ENCODE data around the gene CRTC1.

Gene CRTC1, protein sequence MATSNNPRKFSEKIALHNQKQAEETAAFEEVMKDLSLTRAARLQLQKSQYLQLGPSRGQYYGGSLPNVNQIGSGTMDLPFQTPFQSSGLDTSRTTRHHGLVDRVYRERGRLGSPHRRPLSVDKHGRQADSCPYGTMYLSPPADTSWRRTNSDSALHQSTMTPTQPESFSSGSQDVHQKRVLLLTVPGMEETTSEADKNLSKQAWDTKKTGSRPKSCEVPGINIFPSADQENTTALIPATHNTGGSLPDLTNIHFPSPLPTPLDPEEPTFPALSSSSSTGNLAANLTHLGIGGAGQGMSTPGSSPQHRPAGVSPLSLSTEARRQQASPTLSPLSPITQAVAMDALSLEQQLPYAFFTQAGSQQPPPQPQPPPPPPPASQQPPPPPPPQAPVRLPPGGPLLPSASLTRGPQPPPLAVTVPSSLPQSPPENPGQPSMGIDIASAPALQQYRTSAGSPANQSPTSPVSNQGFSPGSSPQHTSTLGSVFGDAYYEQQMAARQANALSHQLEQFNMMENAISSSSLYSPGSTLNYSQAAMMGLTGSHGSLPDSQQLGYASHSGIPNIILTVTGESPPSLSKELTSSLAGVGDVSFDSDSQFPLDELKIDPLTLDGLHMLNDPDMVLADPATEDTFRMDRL

DNA sequence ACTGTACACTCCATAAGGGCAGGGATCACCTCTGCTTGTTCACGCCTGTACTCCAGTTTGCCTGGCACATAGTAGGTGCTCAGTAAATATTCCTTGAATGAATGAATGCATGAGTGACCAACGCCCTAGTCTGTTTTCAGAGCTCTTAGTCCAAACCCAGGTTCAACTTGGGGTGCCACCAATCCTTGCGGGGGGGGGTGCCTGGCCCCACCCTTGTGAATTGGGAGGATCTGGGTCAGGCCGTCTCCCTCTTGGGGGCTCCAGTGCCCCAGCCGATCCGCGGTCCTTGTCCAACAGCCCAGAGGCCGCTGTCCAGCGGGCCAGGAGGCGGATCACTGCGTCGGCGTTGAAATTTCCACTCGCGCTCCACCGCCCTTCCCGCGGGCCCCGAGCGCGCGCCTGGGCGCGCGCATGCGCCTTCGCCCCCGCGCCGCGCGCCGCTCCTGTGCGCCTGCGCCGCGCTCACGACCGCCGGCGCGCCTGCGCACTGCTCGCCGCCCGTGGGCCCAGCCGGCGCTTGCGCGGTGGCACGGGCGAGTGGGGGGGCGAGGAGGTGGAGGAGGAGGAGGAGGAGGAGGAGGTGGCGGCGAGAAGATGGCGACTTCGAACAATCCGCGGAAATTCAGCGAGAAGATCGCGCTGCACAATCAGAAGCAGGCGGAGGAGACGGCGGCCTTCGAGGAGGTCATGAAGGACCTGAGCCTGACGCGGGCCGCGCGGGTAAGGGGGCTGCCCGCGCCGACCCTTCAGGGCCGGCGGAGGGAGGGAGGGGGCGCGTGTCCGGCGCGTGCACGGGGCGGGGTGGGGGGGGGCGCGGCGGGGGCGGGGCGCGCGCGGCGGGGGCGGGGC, at the start of gene CRTC1:
Gene CRTC1 (plus strand): TSS at position 572 of the 849 bp plus-strand sequence. CDS start 23 bp downstream, at position 595.
- H3K4me3 ChIP-seq (ENCODE audit: low read length in 2 of 2), result peak within 1 kb of the TSS; percentile 81 to 85
- peak within 1 kb of the TSS; percentile 75 for H3K9ac ChIP-seq (ENCODE audit: low read length in 2 of 2)

DNA sequence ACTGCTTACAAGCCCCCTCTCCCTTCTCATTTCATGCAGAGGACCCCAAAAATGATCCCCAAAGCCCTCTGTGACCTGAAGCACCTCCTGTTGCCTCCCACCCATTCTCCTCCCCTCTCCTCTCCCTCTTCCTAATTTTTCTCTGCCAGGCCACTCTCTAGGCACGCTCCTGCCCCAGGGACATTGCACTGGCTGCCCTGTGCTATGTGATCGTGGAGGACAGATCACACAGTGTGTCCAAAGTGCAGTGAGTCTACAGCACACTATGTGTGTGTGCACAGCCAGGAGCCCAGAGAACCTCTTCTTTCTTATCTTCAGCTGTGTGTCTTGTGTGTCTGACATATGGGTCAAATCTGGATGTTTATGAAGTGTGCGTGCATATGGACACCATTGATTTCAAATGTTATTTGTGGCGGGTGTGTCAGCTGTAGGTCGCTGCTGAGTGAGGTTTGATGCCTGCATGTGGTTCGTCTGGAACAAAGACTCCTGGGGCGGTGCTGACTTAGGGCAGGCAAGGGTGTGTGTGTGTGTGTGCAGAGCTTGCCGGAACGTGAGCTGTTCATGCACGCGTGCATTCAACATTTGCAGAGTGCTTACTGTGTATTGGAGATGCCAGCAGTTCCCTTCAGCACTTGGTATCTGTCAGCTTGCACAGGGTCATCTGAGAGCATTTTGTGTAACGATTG, 48.7 kb upstream of the CRTC1 start:
- peaks cover 18% of the 10 kb centered on the region for H3K4me1 ChIP-seq (ENCODE audit: control insufficient read depth, insufficient read depth, low read length)
- H3K4me3 ChIP-seq (ENCODE audit: low read length in 2 of 2), result no peak overlapping the region
- no peaks in the 10 kb centered on the region for H3K36me3 ChIP-seq (ENCODE audit: control insufficient read depth in 2 of 2, insufficient read depth in 2 of 2, low read length in 2 of 2)
- no peaks in the 10 kb centered on the region for H3K9me3 ChIP-seq (ENCODE audit: control insufficient read depth in 2 of 2, low read length in 2 of 2)
- no peaks in the 10 kb centered on the region for H3K27me3 ChIP-seq (ENCODE audit: control insufficient read depth in 1 of 2, insufficient read depth in 2 of 2, low read length in 2 of 2)
- H3K9ac ChIP-seq (ENCODE audit: low read length in 2 of 2), result no peak overlapping the region
- H3K27ac ChIP-seq (ENCODE audit: low read length), result no peak overlapping the region

More for the DNA sequence above, at the start of gene CRTC1:
- H3K27ac ChIP-seq (ENCODE audit: low read length), result peak within 1 kb of the TSS; percentile 73
- H3K4me1 ChIP-seq (ENCODE audit: control insufficient read depth, insufficient read depth, low read length), result peaks cover 19% of the 10 kb centered on the region
- H3K9me3 ChIP-seq (ENCODE audit: control insufficient read depth in 2 of 2, low read length in 2 of 2), result no peaks in the 10 kb centered on the region
- H3K27me3 ChIP-seq (ENCODE audit: control insufficient read depth in 1 of 2, insufficient read depth in 2 of 2, low read length in 2 of 2), result no peaks in the 10 kb centered on the region
- no peaks in the 10 kb centered on the region for H3K36me3 ChIP-seq (ENCODE audit: control insufficient read depth in 2 of 2, insufficient read depth in 2 of 2, low read length in 2 of 2)

DNA sequence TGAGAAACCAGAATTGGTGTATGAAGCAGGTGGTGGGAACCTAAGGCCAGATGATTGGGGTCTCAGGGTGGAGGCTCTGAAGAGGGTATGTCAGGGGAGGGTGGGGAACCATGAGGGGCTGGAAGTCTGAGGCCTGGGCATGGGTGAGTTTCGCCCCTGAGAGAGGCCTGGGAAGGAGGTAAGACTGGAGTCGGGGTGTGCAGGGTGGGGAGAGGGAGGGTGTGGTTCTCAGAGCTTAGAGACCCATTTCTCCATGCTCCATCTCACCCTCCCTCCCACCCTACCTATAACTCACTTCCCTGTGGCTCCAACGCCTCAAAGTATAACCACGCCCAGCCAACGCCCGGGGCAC, 47.7 kb upstream of the CRTC1 start:
- peaks cover 21% of the 10 kb centered on the region for H3K4me1 ChIP-seq (ENCODE audit: control insufficient read depth, insufficient read depth, low read length)
- H3K9ac ChIP-seq (ENCODE audit: low read length in 2 of 2), result no peak overlapping the region
- H3K36me3 ChIP-seq (ENCODE audit: control insufficient read depth in 2 of 2, insufficient read depth in 2 of 2, low read length in 2 of 2), result no peaks in the 10 kb centered on the region
- no peak overlapping the region for H3K27ac ChIP-seq (ENCODE audit: low read length)
- H3K4me3 ChIP-seq (ENCODE audit: low read length in 2 of 2), result no peak overlapping the region
- H3K9me3 ChIP-seq (ENCODE audit: control insufficient read depth in 2 of 2, low read length in 2 of 2), result no peaks in the 10 kb centered on the region
- no peaks in the 10 kb centered on the region for H3K27me3 ChIP-seq (ENCODE audit: control insufficient read depth in 1 of 2, insufficient read depth in 2 of 2, low read length in 2 of 2)

DNA sequence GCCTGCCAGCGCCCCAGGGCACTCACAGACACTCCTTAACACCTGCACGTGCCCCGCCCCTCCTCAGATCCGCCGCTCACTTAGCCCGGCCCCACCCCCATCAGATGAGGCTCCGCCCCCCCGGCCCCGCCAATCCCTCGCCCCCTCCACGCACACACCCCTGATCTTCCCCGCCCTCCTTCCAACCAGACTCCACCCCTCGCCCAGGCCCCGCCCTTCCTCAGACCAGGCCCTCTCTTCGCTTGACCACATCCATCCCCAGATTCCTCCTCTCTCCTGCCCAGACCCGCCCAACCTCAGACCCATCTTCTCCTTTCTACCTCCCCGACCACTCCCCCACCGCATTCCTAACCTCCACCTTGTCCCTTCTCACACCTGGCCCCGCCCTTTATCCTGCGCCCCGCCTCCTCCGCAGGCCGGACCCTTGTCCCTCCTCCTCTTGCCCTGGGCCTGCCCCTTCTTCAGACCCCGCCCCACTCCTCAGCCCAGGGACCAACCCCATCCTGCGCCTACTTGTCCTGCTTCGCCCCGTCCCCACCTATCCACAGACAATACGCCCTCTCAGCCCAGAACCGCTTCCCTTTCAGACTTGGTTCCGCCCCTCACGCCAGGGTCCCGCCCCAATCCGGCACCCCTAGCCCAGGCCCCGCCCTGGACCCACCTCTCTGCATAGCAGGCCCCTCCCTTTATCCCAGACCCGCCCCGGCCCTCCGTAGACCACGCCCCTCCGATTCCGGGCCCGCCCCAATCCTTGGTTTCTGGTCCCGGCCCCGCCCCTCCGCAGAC, 47.1 kb upstream of the CRTC1 start:
- Histone ChIP-seq H3K27ac (ENCODE audit: low read length) (no peak overlapping the region), H3K36me3 (ENCODE audit: control insufficient read depth in 2 of 2, insufficient read depth in 2 of 2, low read length in 2 of 2) (no peaks in the 10 kb centered on the region), H3K9me3 (ENCODE audit: control insufficient read depth in 2 of 2, low read length in 2 of 2) (no peaks in the 10 kb centered on the region), H3K9ac (ENCODE audit: low read length in 2 of 2) (peak overlapping the region in 1 of 2 donors; percentile 42), H3K4me3 (ENCODE audit: low read length in 2 of 2) (peak overlapping the region; percentile 63 to 88), H3K27me3 (ENCODE audit: control insufficient read depth in 1 of 2, insufficient read depth in 2 of 2, low read length in 2 of 2) (no peaks in the 10 kb centered on the region), H3K4me1 (ENCODE audit: control insufficient read depth, insufficient read depth, low read length) (peaks cover 21% of the 10 kb centered on the region)

- peak within 1 kb of the TSS; percentile 85 to 88 for H3K9ac ChIP-seq (ENCODE audit: low read length in 2 of 2)
- peak within 1 kb of the TSS; percentile 69 for H3K27ac ChIP-seq (ENCODE audit: low read length)
Observed at GRCh38 chr19:18636969-18637629, 46.4 kb upstream of the CRTC1 start, which contains the start of gene KLHL26. TSS of gene KLHL26 (plus strand) at chr19:18637028. CDS start at chr19:18637055, 27 bp downstream.

DNA sequence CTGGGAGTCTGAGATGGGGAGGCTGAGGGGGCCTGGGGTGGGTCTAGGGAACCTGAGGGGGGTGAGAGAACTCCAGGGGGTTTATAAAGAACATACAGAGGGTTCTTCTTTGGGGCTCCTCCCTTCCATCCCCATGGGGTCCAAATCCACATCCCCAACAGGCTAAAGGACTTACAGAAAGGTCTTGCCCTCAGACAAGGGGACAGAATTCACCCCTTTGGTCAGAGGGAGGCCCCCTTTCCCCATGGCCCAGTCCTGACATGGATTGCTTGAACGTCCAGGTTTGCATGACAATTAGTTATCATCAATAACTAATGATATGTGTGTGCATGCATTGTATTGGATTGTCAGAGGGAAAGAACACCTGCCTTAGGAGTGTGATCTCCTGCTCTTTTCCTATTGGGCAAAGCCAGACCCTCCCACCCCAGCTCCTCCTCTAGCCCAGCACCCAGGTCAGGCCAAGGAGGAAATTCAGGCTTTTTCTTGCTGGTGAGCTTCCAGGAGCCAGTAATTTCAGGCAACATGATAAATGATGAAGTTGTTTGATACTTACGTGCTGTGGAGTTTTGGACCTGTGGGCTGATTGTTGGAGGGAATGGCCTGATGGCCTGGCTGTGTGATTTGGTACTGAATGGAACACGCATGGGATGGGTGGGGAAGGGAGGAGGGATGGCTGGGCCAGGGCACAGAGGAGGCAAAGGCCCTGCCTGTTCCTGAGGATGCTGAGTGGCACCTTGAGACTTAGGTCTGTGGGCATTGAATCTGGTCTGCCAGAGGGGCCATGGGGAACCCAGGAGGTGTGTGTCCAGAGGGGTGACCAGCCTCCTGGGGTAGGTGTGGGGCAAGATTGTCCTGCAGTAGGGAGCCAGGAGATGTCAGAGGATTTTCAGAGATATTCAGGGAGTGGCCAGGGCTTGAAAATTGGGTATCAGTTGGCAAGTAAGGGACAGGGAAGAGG, 45.5 kb upstream of the CRTC1 start:
- no peaks in the 10 kb centered on the region for H3K9me3 ChIP-seq (ENCODE audit: control insufficient read depth in 2 of 2, low read length in 2 of 2)
- no peaks in the 10 kb centered on the region for H3K27me3 ChIP-seq (ENCODE audit: control insufficient read depth in 1 of 2, insufficient read depth in 2 of 2, low read length in 2 of 2)
- H3K9ac ChIP-seq (ENCODE audit: low read length in 2 of 2), result peak overlapping the region; percentile 51 to 88
- H3K4me1 ChIP-seq (ENCODE audit: control insufficient read depth, insufficient read depth, low read length), result peaks cover 21% of the 10 kb centered on the region
- H3K27ac ChIP-seq (ENCODE audit: low read length), result peak overlapping the region; percentile 69
- peak overlapping the region; percentile 80 to 88 for H3K4me3 ChIP-seq (ENCODE audit: low read length in 2 of 2)
- no peaks in the 10 kb centered on the region for H3K36me3 ChIP-seq (ENCODE audit: control insufficient read depth in 2 of 2, insufficient read depth in 2 of 2, low read length in 2 of 2)

More at GRCh38 chr19:18636969-18637629, 46.4 kb upstream of the CRTC1 start, which contains the start of gene KLHL26:
- H3K27me3 ChIP-seq (ENCODE audit: control insufficient read depth in 1 of 2, insufficient read depth in 2 of 2, low read length in 2 of 2), result no peaks in the 10 kb centered on the region
- H3K36me3 ChIP-seq (ENCODE audit: control insufficient read depth in 2 of 2, insufficient read depth in 2 of 2, low read length in 2 of 2), result no peaks in the 10 kb centered on the region
- peaks cover 21% of the 10 kb centered on the region for H3K4me1 ChIP-seq (ENCODE audit: control insufficient read depth, insufficient read depth, low read length)
- H3K9me3 ChIP-seq (ENCODE audit: control insufficient read depth in 2 of 2, low read length in 2 of 2), result no peaks in the 10 kb centered on the region
- peak within 1 kb of the TSS; percentile 80 to 88 for H3K4me3 ChIP-seq (ENCODE audit: low read length in 2 of 2)

DNA sequence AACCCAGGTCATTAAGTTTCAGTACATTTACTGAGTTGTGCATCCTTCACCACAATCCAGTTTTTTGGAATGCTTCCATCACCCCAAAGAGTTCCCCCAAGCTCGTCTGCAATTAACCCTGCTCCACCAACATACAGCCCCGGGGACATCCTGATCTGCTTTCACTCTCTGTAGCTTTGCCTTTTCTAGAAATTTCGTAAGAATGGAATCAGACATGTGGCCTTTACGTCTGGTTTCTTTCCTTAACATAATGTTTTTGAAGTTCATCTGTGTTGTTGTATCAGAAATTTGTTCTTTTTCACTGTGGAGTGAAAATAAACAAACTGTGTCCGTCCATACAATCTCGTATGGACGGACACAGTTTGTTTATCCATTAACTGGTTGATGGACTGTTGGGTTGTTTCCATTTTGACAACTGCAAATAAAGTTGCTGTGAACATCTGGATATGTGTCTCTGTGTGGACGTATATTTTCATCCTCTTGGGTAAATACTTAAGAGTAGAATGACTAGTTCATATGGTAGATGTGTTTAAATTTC, 43.7 kb upstream of the CRTC1 start:
- H3K4me3 ChIP-seq (ENCODE audit: low read length in 2 of 2), result no peak overlapping the region
- H3K27ac ChIP-seq (ENCODE audit: low read length), result no peak overlapping the region
- H3K9me3 ChIP-seq (ENCODE audit: control insufficient read depth in 2 of 2, low read length in 2 of 2), result no peaks in the 10 kb centered on the region
- peaks cover 26% of the 10 kb centered on the region for H3K4me1 ChIP-seq (ENCODE audit: control insufficient read depth, insufficient read depth, low read length)
- no peaks in the 10 kb centered on the region for H3K36me3 ChIP-seq (ENCODE audit: control insufficient read depth in 2 of 2, insufficient read depth in 2 of 2, low read length in 2 of 2)
- no peak overlapping the region for H3K9ac ChIP-seq (ENCODE audit: low read length in 2 of 2)
- no peaks in the 10 kb centered on the region for H3K27me3 ChIP-seq (ENCODE audit: control insufficient read depth in 1 of 2, insufficient read depth in 2 of 2, low read length in 2 of 2)

DNA sequence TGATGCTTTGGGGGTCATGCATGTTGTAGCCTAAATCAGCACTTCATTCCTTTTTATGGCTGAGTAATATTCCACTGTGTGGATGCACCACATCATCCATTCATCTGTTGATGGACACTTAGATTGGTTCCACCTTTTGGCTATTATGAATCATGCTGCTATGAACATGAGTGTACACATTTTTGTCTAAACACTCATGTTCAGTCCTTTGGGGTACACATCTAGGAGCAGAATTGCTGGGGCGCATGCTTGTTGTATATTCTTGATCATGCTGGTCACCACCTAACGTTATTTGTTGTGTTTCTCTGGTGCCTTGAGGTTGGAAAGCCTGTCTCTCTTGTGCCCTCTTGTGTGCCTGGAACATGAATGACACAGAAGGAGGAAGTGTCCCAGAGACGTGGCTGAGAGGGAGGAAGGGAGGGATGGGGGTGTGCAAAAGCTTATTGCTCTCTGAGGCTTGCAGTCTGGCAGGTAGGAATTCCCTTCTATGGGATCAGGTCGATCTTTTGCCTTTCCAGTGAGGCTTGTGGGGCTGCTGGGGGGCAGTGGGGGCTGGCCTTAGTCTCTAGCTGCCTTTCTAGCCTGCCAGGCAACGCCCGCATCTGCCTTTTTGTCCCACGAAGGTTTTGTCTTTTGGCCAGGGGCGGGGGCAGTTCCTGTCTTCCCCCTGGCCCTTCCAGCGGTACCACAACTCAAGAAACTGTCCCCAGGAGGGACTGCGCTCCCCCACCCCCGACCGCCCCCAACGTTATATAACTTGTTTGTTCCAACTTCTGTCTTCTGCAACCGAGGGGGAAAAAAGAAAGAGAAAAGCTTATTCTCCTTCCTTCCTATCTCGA, 39.1 kb upstream of the CRTC1 start:
- no peaks in the 10 kb centered on the region for H3K9me3 ChIP-seq (ENCODE audit: control insufficient read depth in 2 of 2, low read length in 2 of 2)
- H3K4me3 ChIP-seq (ENCODE audit: low read length in 2 of 2), result peak overlapping the region in 1 of 2 donors; percentile 22
- peaks cover 0 to 2% of the 10 kb centered on the region in 2 donors for H3K36me3 ChIP-seq (ENCODE audit: control insufficient read depth in 2 of 2, insufficient read depth in 2 of 2, low read length in 2 of 2)
- H3K27ac ChIP-seq (ENCODE audit: low read length), result no peak overlapping the region
- peak overlapping the region in 1 of 2 donors; percentile 22 for H3K9ac ChIP-seq (ENCODE audit: low read length in 2 of 2)
- H3K27me3 ChIP-seq (ENCODE audit: control insufficient read depth in 1 of 2, insufficient read depth in 2 of 2, low read length in 2 of 2), result no peaks in the 10 kb centered on the region
- peaks cover 28% of the 10 kb centered on the region for H3K4me1 ChIP-seq (ENCODE audit: control insufficient read depth, insufficient read depth, low read length)

Measured in stomach smooth muscle (tissue), 2 donors.